Gastrocnemius medialis (tissue), 4 donors: ENCODE measurements around the gene EIF3B. TPM values are rescaled to one million over a fixed set of nuclear protein-coding genes. Genes with fewer than 3 reads are reported as not detected.

Source experiments
- ATAC-seq, 2 donors: fragments of 150-250 bp; one replicate each; pipeline ENCODE4 v1.9.1; 2016
- DNase-seq, 2 donors: peaks; one replicate each; pipeline ENCODE4 v3.0.0-alpha.2; 2019
- H3K27ac ChIP-seq, 4 donors: fragments of 200-600 bp; sonication (generic); 1 replicate in 1 of 4; 2 replicates in 3 of 4; pipeline ENCODE4 v1.5.1; 2016 to 2018; ENCODE audit warnings: mild to moderate bottlenecking in 2 of 4, moderate library complexity in 1 of 4
- H3K27me3 ChIP-seq, 3 donors: fragments of 200-600 bp; sonication (generic) in 2 of 3; 1 replicate in 1 of 3; 2 replicates in 2 of 3; pipeline versions ENCODE4 v1.5.1 to v1.6.0; 2016 to 2019; ENCODE audit warnings: mild to moderate bottlenecking in 1 of 3, moderate library complexity in 1 of 3
- H3K36me3 ChIP-seq, 2 donors: fragments of 200-600 bp; sonication (generic) in 1 of 2; one replicate each; pipeline ENCODE4 v1.5.1; 2017 to 2018
- H3K4me1 ChIP-seq, 2 donors: fragments of 200-600 bp; sonication (generic) in 1 of 2; one replicate each; pipeline ENCODE4 v1.5.1; 2016 to 2017; ENCODE audit warnings: mild to moderate bottlenecking in 2 of 2
- H3K4me3 ChIP-seq, 4 donors: fragments of 200-600 bp; sonication (generic) in 3 of 4; 1 replicate in 1 of 4; 2 replicates in 3 of 4; pipeline ENCODE4 v1.5.1; 2016 to 2019; ENCODE audit warnings: mild to moderate bottlenecking in 2 of 4
- H3K9me3 ChIP-seq, 3 donors: fragments of 200-600 bp; sonication (generic) in 2 of 3; 1 replicate in 1 of 3; 2 replicates in 2 of 3; pipeline ENCODE4 v1.5.1; 2016 to 2019
- POLR2A ChIP-seq, 2 donors: fragments of 450-650 bp; IDR thresholded peaks; one replicate each; pipeline ENCODE4 v1.6.1; 2017; ENCODE audit warnings: antibody characterized with exemption in 2 of 2, mild to moderate bottlenecking in 2 of 2, moderate library complexity in 2 of 2
- in situ Hi-C, 4 donors: fragments of 200-750 bp; cut with MboI; loops; one replicate each; pipeline versions ENCODE4 v1.15.0 to v1.8.0; 2017; ENCODE audit warnings: low sequenced_read_pairs in 4 of 4
- intact Hi-C: fragments of 100-400 bp; cut with DNase I; formaldehyde crosslinking; loops from one replicate; pipeline ENCODE4 v1.15.1; 2023; ENCODE audit warnings: low total_unique reads
- total RNA-seq, 4 donors: library from RNA; depleted of rRNA; stranded (reverse); fragments of >200 nt; gene quantifications; one replicate each; pipeline versions ENCODE4 v1.1.0 to v1.2.3, GENCODE V29; 2016
- TF ChIP-seq, protein P1 (sequence below), 5 experiments: fragments of 450-650 bp in 3 of 5; fragments of 200-600 bp in 2 of 5; sonication (generic) in 2 of 5; IDR thresholded peaks in 4 of 5; conservative IDR thresholded peaks in 1 of 5; 1 replicate in 4 of 5; 2 replicates in 1 of 5; pipeline ENCODE4 v1.5.1; 2016 to 2019; ENCODE audit warnings: antibody characterized with exemption in 5 of 5, mild to moderate bottlenecking in 3 of 5, moderate library complexity in 3 of 5

EIF3B gene
- total RNA-seq, 4 donors from 2014 or later: 105 to 207 (median 195) TPM

DNA sequence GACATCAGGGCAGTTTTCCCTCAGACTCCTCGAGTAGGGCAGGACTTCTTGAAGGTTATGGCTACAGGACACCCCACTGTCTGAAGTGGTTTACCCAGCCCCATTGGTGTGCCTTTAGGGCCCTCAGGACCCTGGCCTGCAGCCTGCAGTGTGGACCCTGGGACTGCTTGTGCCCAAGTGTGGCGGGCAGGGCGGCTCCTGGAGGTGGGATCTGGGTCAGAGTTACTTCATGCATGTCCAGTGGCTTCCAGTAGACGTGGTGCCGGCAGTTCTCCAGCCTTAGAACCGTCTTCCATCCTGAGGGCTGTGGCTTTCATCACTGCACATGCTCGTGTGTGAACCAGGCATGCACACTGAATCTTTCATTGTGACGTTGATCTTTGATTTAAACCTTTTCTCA, 16.7 kb downstream of the EIF3B start:
- ATAC-seq (no peak), DNase-seq (no peak)
- H3K27me3 ChIP-seq: no peaks in the 10 kb centered on the region
- in situ Hi-C loops (no loop called here), intact Hi-C loops (no loop called here)
- no peak overlapping the region for H3K4me3 ChIP-seq
- no peak for TF ChIP-seq POLR2A (IDR thresholded peaks at IDR 0.05)
- TF ChIP-seq, protein P1, sequence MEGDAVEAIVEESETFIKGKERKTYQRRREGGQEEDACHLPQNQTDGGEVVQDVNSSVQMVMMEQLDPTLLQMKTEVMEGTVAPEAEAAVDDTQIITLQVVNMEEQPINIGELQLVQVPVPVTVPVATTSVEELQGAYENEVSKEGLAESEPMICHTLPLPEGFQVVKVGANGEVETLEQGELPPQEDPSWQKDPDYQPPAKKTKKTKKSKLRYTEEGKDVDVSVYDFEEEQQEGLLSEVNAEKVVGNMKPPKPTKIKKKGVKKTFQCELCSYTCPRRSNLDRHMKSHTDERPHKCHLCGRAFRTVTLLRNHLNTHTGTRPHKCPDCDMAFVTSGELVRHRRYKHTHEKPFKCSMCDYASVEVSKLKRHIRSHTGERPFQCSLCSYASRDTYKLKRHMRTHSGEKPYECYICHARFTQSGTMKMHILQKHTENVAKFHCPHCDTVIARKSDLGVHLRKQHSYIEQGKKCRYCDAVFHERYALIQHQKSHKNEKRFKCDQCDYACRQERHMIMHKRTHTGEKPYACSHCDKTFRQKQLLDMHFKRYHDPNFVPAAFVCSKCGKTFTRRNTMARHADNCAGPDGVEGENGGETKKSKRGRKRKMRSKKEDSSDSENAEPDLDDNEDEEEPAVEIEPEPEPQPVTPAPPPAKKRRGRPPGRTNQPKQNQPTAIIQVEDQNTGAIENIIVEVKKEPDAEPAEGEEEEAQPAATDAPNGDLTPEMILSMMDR (IDR thresholded peaks at IDR 0.05 in 4 of 5, conservative IDR thresholded peaks at IDR 0.05 in 1 of 5): no peak
- H3K9me3 ChIP-seq: no peaks in the 10 kb centered on the region
- peaks cover 11 to 12% of the 10 kb centered on the region in 2 donors for H3K4me1 ChIP-seq
- H3K36me3 ChIP-seq: peaks cover 10 to 98% of the 10 kb centered on the region in 2 donors
- H3K27ac ChIP-seq: no peak overlapping the region

DNA sequence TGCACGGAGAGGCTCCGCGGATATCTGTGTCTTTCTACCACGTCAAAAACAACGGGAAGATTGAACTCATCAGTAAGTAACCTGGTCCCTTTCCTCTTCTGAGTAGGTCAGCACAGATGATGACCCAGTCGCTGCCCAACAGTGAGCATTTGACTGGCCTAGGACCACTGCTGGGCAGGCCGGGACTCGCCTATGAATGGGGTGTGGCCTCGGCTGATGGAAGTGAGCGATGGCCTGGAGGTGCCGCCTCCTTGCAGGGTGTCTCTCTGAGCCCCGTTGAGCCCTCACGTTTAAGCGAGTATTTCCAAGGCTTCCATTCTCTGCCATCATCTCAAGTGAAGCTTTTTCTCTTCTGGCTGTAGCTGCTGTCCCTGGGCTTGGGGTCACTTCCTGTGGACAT, 18.1 kb downstream of the EIF3B start:
- in situ Hi-C loops: no loop called here
- peaks cover 10 to 95% of the 10 kb centered on the region in 2 donors for H3K36me3 ChIP-seq
- no peak for ATAC-seq

DNA sequence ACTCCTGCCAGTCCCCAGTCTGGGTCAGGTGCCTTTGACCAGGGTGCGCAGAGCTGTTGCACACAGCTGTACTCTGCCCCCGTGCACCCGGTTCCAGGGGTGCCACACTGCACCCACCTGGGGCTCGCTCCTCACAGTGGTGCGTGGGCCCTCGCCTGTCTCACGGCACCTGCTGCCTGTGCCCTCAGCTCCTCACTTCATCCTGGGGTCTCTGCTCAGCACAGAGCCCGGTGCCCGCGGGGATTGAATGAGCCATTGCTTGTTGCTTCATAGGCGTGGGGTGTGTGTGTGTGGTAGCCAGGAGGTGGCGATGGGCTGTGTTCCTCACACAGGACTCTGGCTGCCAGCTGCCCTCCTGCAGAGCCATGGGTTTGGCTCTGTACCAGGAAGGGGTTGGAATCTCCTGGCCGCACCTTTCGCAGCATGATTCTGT, 18.5 kb downstream of the EIF3B start:
- no peaks in the 10 kb centered on the region for H3K9me3 ChIP-seq
- peaks cover 11 to 12% of the 10 kb centered on the region in 2 donors for H3K4me1 ChIP-seq
- ATAC-seq: peak; percentile 51 to 76
- H3K27ac ChIP-seq: peak overlapping the region; percentile 7 to 71 (median 62)
- DNase-seq: peak; percentile 47 to 79
- in situ Hi-C loops (no loop called here), intact Hi-C loops (no loop called here)
- H3K36me3 ChIP-seq: peaks cover 10 to 92% of the 10 kb centered on the region in 2 donors
- no peak for TF ChIP-seq POLR2A (IDR thresholded peaks at IDR 0.05)
- TF ChIP-seq, protein P1 (IDR thresholded peaks at IDR 0.05 in 4 of 5, conservative IDR thresholded peaks at IDR 0.05 in 1 of 5): no peak
- no peak overlapping the region for H3K4me3 ChIP-seq
- no peaks in the 10 kb centered on the region for H3K27me3 ChIP-seq

More for the DNA sequence above, 18.1 kb downstream of the EIF3B start:
- Histone ChIP-seq H3K9me3 (no peaks in the 10 kb centered on the region), H3K4me1 (peaks cover 11 to 12% of the 10 kb centered on the region in 2 donors), H3K27me3 (no peaks in the 10 kb centered on the region), H3K4me3 (no peak overlapping the region), H3K27ac (peak overlapping the region; percentile 7 to 71 (median 62))
- no peak for DNase-seq
- intact Hi-C loops: no loop called here
- no peak for TF ChIP-seq POLR2A (IDR thresholded peaks at IDR 0.05)
- TF ChIP-seq, protein P1 (IDR thresholded peaks at IDR 0.05 in 4 of 5, conservative IDR thresholded peaks at IDR 0.05 in 1 of 5): no peak

DNA sequence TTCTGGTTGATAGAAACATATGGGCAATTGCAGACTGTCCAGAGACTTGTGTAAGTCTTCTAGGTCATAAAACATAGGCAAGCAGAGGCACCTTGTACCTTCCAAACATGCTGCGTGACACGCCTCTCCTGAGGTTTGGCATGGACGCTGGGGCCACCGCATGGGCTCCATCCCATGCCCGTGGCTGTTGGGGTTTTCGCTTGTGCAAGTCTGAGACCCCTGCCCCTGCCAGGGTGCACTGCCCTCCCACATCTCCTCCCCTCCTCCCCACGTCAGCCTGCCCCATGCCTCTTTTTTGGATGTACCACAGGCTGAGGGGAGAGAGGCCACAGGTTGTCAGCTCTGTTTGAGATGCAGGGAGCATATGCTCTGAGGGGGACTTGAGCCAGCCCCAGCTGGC, 19.0 kb downstream of the EIF3B start:
- H3K27ac ChIP-seq: peak overlapping the region; percentile 24 to 71 (median 62)

More for the DNA sequence above, 19.0 kb downstream of the EIF3B start:
- H3K4me1 ChIP-seq: peaks cover 11 to 12% of the 10 kb centered on the region in 2 donors
- TF ChIP-seq, protein P1 (IDR thresholded peaks at IDR 0.05 in 4 of 5, conservative IDR thresholded peaks at IDR 0.05 in 1 of 5): no peak
- TF ChIP-seq POLR2A (IDR thresholded peaks at IDR 0.05): no peak
- H3K36me3 ChIP-seq: peaks cover 6 to 89% of the 10 kb centered on the region in 2 donors
- H3K27me3 ChIP-seq: no peaks in the 10 kb centered on the region
- H3K9me3 ChIP-seq: no peaks in the 10 kb centered on the region
- DNase-seq (peak in 1 of 2 donors; percentile 27), ATAC-seq (no peak)
- H3K4me3 ChIP-seq: no peak overlapping the region
- intact Hi-C loops: no loop called here
- in situ Hi-C loops: no loop called here
